ENCODE results near the gene GJA3.

- TF ChIP-seq CTCF (IDR thresholded peaks at IDR 0.05; ENCODE audit: low read depth, low read length, poor library complexity, severe bottlenecking) = no peak
- no peak for TF ChIP-seq EZH2phosphoT487 (IDR thresholded peaks at IDR 0.05; ENCODE audit: borderline replicate concordance, low read length)
These were observed 15.2 kb upstream of the GJA3 start for GRCh38 chr13:20175907-20176652.

All from DOHH2 (cell line).